Omental fat pad (tissue), 4 donors: ENCODE measurements around the gene SEL1L. TPM values are rescaled to one million over a fixed set of nuclear protein-coding genes. Genes with fewer than 3 reads are reported as not detected.
A peak's percentile ranks its signal among the peaks of the same experiment; 100 is the strongest.

Experiments
- ATAC-seq: fragments of 150-250 bp; one replicate; pipeline ENCODE4 v1.9.1; 2016; ENCODE audit warnings: mild to moderate bottlenecking, moderate library complexity; ENCODE audit not compliant: low FRiP score
- DNase-seq: peaks from one replicate; pipeline ENCODE4 v3.0.0-alpha.2; 2019; ENCODE audit warnings: low spot score
- total RNA-seq, 4 donors: library from RNA; depleted of rRNA; stranded (reverse); fragments of >200 nt; gene quantifications; one replicate each; pipeline ENCODE4 v1.1.0, GENCODE V29; 2016
- TF ChIP-seq, protein P1 (sequence below), 3 donors: fragments of 450-650 bp; IDR thresholded peaks; one replicate each; pipeline ENCODE4 v1.5.1; 2016 to 2017; ENCODE audit warnings: antibody characterized with exemption in 3 of 3, mild to moderate bottlenecking in 3 of 3, moderate library complexity in 2 of 3

Gene SEL1L
- 10 to 100 TPM; 53.3 to 74.0 (median 66.5) TPM for total RNA-seq

DNA sequence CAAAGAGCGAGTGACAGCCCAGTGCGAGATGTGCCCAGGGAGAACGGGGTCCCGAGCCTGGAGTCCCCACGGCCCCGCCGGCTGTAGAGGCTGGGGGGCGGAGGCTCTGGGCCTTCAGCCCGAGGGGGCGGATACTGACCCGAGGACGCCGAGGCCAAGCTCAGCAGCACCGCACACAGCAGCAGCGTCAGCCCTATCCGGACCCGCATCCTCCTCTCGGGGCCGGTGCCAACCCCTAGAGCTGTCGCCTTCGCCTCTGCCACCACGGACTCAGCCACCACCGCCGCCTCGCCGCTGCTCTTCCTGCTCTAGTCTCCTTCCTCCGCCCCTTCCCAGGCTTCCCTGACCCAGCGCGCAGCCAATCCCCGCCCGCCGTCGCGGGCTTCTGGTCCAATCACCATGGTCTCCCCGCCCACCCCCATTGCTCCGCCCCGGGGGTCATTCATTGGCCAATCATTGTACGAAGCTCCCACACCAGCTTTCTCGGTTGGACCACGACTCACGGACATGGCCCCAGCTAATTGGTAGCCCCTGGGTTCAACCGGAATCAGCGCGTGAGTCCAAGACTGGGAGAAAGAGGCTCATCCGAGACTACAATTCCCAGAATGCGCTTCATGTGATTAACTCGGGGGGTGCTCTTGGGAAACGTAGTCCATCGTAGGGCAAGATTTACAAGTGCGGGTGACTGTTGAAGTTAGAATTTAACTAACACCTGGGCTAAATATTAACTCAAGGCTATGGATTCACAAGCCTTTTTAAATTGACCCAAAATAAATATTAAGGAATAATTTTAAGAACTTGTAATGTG lies at the start of gene SEL1L:
Gene SEL1L (minus strand): TSS at position 318 of the 808 bp plus-strand sequence. CDS start 109 bp downstream, at position 209.
- TF ChIP-seq, protein P1, sequence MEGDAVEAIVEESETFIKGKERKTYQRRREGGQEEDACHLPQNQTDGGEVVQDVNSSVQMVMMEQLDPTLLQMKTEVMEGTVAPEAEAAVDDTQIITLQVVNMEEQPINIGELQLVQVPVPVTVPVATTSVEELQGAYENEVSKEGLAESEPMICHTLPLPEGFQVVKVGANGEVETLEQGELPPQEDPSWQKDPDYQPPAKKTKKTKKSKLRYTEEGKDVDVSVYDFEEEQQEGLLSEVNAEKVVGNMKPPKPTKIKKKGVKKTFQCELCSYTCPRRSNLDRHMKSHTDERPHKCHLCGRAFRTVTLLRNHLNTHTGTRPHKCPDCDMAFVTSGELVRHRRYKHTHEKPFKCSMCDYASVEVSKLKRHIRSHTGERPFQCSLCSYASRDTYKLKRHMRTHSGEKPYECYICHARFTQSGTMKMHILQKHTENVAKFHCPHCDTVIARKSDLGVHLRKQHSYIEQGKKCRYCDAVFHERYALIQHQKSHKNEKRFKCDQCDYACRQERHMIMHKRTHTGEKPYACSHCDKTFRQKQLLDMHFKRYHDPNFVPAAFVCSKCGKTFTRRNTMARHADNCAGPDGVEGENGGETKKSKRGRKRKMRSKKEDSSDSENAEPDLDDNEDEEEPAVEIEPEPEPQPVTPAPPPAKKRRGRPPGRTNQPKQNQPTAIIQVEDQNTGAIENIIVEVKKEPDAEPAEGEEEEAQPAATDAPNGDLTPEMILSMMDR (IDR thresholded peaks at IDR 0.05), result no peak
- DNase-seq (peak; percentile 96), ATAC-seq (peak; percentile 99)

DNA sequence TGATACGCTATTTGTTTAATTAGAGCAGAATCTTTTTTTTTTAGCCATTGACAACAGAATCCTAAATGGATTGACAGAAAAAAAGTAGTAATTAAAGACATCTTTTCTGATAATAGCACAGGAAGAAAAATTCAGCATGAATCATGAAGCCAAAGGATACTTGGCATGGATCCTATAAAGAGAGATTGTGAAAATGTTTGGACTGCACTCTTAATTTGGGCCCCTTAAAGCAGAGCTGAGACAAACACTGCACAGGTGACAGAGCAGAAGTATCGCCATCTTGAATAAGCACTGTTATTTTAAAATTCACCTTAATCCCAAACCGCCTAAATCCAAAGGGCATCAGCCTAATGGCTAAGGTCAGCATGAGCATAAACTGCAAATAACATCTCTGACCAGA lies 48.8 kb upstream of the SEL1L start:
- no peak for DNase-seq
- no peak for ATAC-seq
- TF ChIP-seq, protein P1 (IDR thresholded peaks at IDR 0.05), result no peak

DNA sequence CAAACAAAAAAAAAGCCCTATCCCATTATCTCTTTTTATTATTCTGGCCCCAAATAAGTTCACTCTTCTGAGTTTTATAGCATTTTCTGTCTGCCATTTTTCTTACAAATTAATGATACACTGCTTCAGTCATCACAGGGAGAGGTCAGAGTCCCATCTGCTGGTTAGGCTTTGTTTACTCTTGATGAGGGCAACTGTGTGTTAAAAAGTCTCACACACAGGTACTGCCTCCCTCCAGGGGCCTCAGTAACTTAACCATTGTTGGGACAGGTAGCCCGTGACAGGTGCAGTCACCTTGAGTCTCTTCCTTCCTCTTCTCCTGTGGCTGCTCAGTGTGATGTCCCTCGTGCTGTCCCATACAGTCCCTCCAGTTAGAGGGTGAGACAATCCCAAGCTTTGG lies 45.5 kb upstream of the SEL1L start:
- TF ChIP-seq, protein P1 (IDR thresholded peaks at IDR 0.05), result no peak

DNA sequence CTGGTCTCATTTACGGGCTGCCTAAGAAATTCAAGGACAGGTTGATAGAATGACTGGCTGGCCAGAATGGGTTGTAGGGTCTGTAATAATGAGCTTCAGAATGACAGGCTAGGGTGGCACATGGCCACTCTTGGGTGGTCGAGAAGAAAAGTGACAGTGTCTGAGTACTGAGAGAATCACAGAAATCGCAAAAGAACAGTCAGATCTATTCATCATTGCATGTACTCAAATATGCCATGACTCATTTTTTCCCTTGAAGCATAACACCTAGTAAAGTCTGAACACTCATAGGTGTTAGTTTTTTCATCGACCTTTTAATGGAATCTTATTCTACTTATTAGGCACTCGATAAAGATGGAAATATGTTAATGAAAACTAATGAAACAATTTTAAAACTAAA lies 37.8 kb upstream of the SEL1L start:
- no peak for ATAC-seq
- no peak for DNase-seq
- TF ChIP-seq, protein P1 (IDR thresholded peaks at IDR 0.05), result no peak

More for the DNA sequence above, 45.5 kb upstream of the SEL1L start:
- DNase-seq (no peak), ATAC-seq (no peak)

DNA sequence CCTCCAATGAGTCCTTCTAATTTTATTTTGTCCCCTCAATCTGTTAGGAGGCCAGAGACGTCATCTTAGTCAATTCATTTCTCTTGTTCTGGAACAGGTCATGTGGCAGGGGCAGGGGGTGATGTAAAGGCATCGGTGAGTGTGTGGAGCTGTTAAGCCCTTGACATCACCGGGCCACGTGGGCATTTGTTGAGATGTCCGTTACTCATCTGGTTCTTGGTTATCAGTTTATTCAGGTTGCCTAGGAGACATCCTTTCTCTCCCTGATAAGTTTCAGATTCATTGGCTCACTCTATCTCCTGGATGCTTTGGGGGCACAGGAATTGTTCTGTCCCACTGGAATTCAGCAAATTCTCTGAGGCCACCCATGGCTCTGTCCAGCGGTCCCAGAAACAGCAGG lies 33.6 kb upstream of the SEL1L start:
- DNase-seq (no peak), ATAC-seq (no peak)
- TF ChIP-seq, protein P1 (IDR thresholded peaks at IDR 0.05), result no peak

DNA sequence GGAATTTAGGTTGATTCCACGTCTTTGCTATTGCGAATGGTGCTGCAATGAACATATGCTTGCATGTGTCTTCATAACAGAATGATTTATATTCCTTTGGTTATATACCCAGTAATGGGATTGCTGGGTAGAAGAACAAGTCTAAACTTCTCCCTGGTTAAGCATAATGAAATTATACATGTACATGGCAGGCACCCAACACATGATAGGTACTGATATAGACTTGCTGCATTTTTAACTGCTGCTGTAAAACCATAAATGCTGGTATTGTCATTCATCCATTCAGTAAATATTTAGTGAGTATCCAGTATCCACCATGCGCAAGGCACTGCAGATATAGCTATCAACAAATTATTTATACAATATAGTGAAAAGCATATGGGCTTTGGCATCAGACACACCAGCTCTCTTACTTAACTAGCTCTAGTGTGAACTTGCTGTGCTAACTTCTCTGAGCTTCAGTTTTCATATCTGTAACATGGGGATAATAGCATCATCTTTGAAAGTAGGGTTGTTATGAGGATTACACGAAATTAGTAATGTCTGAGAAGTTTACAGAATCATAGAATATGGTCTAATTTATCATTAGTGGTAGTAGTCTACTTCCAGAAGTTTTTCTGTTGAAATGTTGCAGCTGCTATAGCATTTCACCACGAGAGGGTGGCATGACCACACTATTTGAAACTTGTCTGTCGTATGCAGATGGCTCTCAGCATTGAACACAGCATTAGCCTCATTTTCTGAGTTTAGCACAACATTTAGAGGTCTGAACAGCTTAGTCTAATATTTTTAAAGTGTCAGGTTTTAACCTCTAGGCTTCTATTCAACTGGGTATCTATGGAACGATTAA lies 32.0 kb upstream of the SEL1L start:
- no peak for DNase-seq
- no peak for ATAC-seq

More for the DNA sequence above, 32.0 kb upstream of the SEL1L start:
- TF ChIP-seq, protein P1 (IDR thresholded peaks at IDR 0.05), result no peak
